ENCODE results near the gene FER. TPM values are rescaled to one million over a fixed set of nuclear protein-coding genes. Genes with fewer than 3 reads are reported as not detected.

FER gene
- total RNA-seq, 1 experiment from 2014 or later, result 20.6 TPM

GRCh38 chr5:108947164-108947563, 199.5 kb downstream of the FER start:
- TF ChIP-seq EZH2 (IDR thresholded peaks at IDR 0.05; ENCODE audit: low read depth), result no peak
- TF ChIP-seq, protein P1, sequence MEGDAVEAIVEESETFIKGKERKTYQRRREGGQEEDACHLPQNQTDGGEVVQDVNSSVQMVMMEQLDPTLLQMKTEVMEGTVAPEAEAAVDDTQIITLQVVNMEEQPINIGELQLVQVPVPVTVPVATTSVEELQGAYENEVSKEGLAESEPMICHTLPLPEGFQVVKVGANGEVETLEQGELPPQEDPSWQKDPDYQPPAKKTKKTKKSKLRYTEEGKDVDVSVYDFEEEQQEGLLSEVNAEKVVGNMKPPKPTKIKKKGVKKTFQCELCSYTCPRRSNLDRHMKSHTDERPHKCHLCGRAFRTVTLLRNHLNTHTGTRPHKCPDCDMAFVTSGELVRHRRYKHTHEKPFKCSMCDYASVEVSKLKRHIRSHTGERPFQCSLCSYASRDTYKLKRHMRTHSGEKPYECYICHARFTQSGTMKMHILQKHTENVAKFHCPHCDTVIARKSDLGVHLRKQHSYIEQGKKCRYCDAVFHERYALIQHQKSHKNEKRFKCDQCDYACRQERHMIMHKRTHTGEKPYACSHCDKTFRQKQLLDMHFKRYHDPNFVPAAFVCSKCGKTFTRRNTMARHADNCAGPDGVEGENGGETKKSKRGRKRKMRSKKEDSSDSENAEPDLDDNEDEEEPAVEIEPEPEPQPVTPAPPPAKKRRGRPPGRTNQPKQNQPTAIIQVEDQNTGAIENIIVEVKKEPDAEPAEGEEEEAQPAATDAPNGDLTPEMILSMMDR (conservative IDR thresholded peaks at IDR 0.05), result no peak
- H3K9me3 ChIP-seq (ENCODE audit: insufficient read depth, low read depth), result no peaks in the 10 kb centered on the region

DNA sequence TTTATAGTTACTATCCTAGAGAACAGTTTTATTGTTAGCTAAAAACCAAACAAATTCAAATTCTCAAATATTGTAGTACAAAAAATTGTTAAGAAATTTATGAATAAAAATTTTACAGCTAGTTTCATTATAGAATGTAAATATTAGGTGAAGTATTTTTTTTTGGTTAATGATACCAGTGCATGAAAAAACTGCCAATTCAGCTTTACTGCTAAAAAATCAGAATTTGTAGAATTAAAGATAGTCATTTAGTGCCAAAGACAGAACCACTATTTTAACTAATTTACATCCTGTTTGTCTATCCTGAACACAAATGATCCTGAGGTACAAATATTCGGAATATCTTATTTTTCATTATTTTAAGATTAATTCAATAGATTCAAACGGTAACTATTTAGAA, 202.6 kb downstream of the FER start:
- no TSS peak for BruUV-seq (replicated peaks)
- ChIA-PET CTCF (no interaction called here), POLR2A (ENCODE audit: unreplicated experiment) (no interaction called here)
- Histone ChIP-seq H4K20me1 (ENCODE audit: insufficient read depth) (no peaks in the 10 kb centered on the region), H3K27ac (no peak overlapping the region), H3K4me3 (no peak overlapping the region), H3K4me2 (no peak overlapping the region), H2AFZ (no peak overlapping the region), H3K9me2 (ENCODE audit: insufficient read depth) (no peaks in the 10 kb centered on the region), H3K79me2 (ENCODE audit: low read depth) (no peaks in the 10 kb centered on the region), H3K4me1 (replicated peaks; ENCODE audit: insufficient read depth) (no peaks in the 10 kb centered on the region), H3F3A (ENCODE audit: insufficient read depth, low read depth) (no peaks in the 10 kb centered on the region), H3K9me3 (ENCODE audit: insufficient read depth, low read depth) (no peaks in the 10 kb centered on the region), H3K27me3 (ENCODE audit: insufficient read depth, low read depth) (no peaks in the 10 kb centered on the region), H3K36me3 (ENCODE audit: low read depth) (no peaks in the 10 kb centered on the region)
- no peak for TF ChIP-seq EZH2 (IDR thresholded peaks at IDR 0.05; ENCODE audit: low read depth)
- TF ChIP-seq, protein P1 (conservative IDR thresholded peaks at IDR 0.05), result no peak
- intact Hi-C loops (cut with micrococcal nuclease; ENCODE audit: unreplicated experiment), result no loop called here
- no peak for DNase-seq

More at GRCh38 chr5:108947164-108947563, 199.5 kb downstream of the FER start:
- no peak overlapping the region for H3K27ac ChIP-seq
- no peaks in the 10 kb centered on the region for H3K9me2 ChIP-seq (ENCODE audit: insufficient read depth)
- ChIA-PET POLR2A (ENCODE audit: unreplicated experiment) (no interaction called here), CTCF (no interaction called here)
- BruUV-seq (replicated peaks), result no TSS peak
- H3K27me3 ChIP-seq (ENCODE audit: insufficient read depth, low read depth), result no peaks in the 10 kb centered on the region
- no peaks in the 10 kb centered on the region for H3K4me1 ChIP-seq (replicated peaks; ENCODE audit: insufficient read depth)
- H4K20me1 ChIP-seq (ENCODE audit: insufficient read depth), result no peaks in the 10 kb centered on the region
- H3K36me3 ChIP-seq (ENCODE audit: low read depth), result no peaks in the 10 kb centered on the region
- H3F3A ChIP-seq (ENCODE audit: insufficient read depth, low read depth), result no peaks in the 10 kb centered on the region
- intact Hi-C loops (cut with micrococcal nuclease; ENCODE audit: unreplicated experiment), result no loop called here
- no peaks in the 10 kb centered on the region for H3K79me2 ChIP-seq (ENCODE audit: low read depth)
- H2AFZ ChIP-seq, result no peak overlapping the region
- H3K4me2 ChIP-seq, result no peak overlapping the region
- no peak overlapping the region for H3K4me3 ChIP-seq
- no peak for DNase-seq

DNA sequence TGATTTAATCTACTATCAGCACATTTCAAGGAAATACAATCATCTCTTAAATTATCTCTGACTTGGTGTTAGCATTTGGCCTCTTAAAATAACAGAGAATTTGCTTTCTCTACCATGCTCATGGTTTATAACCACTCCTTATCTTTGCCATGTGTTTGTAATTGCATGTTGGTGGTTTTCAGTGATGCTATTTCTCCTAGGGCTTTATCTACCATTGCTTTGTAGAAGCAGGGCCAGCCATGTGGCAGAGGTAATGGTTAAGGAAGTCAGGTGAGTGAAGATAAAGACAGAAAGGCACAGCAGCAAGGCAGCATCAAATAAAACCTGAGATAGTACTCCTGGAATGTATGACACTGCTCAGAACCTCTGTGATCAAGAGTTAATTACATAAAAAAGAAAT, 206.2 kb downstream of the FER start:
- no peak overlapping the region for H3K4me3 ChIP-seq
- H3K4me2 ChIP-seq, result no peak overlapping the region
- H4K20me1 ChIP-seq (ENCODE audit: insufficient read depth), result no peaks in the 10 kb centered on the region
- no peaks in the 10 kb centered on the region for H3F3A ChIP-seq (ENCODE audit: insufficient read depth, low read depth)
- intact Hi-C loops (cut with micrococcal nuclease; ENCODE audit: unreplicated experiment), result no loop called here
- no peaks in the 10 kb centered on the region for H3K36me3 ChIP-seq (ENCODE audit: low read depth)
- TF ChIP-seq EZH2 (IDR thresholded peaks at IDR 0.05; ENCODE audit: low read depth), result no peak
- TF ChIP-seq, protein P1 (conservative IDR thresholded peaks at IDR 0.05), result no peak
- no peaks in the 10 kb centered on the region for H3K9me2 ChIP-seq (ENCODE audit: insufficient read depth)
- H3K9me3 ChIP-seq (ENCODE audit: insufficient read depth, low read depth), result no peaks in the 10 kb centered on the region
- ChIA-PET CTCF (no interaction called here), POLR2A (ENCODE audit: unreplicated experiment) (no interaction called here)
- H3K27me3 ChIP-seq (ENCODE audit: insufficient read depth, low read depth), result no peaks in the 10 kb centered on the region
- no peaks in the 10 kb centered on the region for H3K4me1 ChIP-seq (replicated peaks; ENCODE audit: insufficient read depth)
- no peak overlapping the region for H2AFZ ChIP-seq
- no peaks in the 10 kb centered on the region for H3K79me2 ChIP-seq (ENCODE audit: low read depth)
- no TSS peak for BruUV-seq (replicated peaks)
- no peak overlapping the region for H3K27ac ChIP-seq
- DNase-seq, result no peak
